Mucosa of descending colon (tissue), 3 donors: Measurements from ENCODE around the gene VPS13C. TPM values are rescaled to one million over a fixed set of nuclear protein-coding genes. Genes with fewer than 3 reads are reported as not detected.

Experiments
- ATAC-seq: fragments of 200-7000 bp; cut with Tn5 transposase; one replicate; pipeline ENCODE4 v1.9.1; 2020; ENCODE audit warnings: mild to moderate bottlenecking, moderate library complexity
- DNase-seq, 3 donors: peaks; one replicate each; pipeline ENCODE4 v3.0.0-alpha.2; 2020
- H3K36me3 ChIP-seq: fragments of 200-600 bp; one replicate; pipeline ENCODE4 v1.8.0; 2021; ENCODE audit warnings: low read depth, mild to moderate bottlenecking
- H3K4me1 ChIP-seq: fragments of 200-600 bp; one replicate; pipeline ENCODE4 v1.8.0; 2021; ENCODE audit warnings: low read depth, mild to moderate bottlenecking
- H3K4me3 ChIP-seq: fragments of 200-600 bp; one replicate; pipeline ENCODE4 v1.8.0; 2021; ENCODE audit warnings: mild to moderate bottlenecking
- H3K9me3 ChIP-seq: fragments of 200-600 bp; one replicate; pipeline ENCODE4 v1.8.0; 2021; ENCODE audit warnings: mild to moderate bottlenecking
- intact Hi-C, 2 donors: fragments of 100-400 bp; cut with DNase I in 1 of 2; cut with micrococcal nuclease in 1 of 2; formaldehyde crosslinking; loops; one replicate each; pipeline versions ENCODE4 v1.11.0 to v1.11.1; 2022; cut with DNase I, micrococcal nuclease
- total RNA-seq, 3 donors: library from RNA; stranded (reverse); fragmentation: NEBNext Ultra II Directional in 2 of 3; extraction: Animal tissue kit (Norgen Biotek cat#: 25700) in 2 of 3; gene quantifications; one replicate each; pipeline versions ENCODE4 v1.2.1 to v1.2.4, GENCODE V29; 2021 to 2023
- TF ChIP-seq, protein P1 (sequence below): fragments of 200-600 bp; IDR thresholded peaks from one replicate; pipeline ENCODE4 v1.8.0; 2022; ENCODE audit warnings: antibody characterized with exemption, mild to moderate bottlenecking
- donor health status: DM: no; HTN: no; CAD: no; lungs with moderate emphysema.
- donor health status: DM: no; HTN: no; CAD: no.
- donor health status: DM: no; HTN: yes; CAD: no.

Gene VPS13C
- total RNA-seq, 3 donors from 2014 or later = 51.0 to 76.1 (median 57.1) TPM

DNA sequence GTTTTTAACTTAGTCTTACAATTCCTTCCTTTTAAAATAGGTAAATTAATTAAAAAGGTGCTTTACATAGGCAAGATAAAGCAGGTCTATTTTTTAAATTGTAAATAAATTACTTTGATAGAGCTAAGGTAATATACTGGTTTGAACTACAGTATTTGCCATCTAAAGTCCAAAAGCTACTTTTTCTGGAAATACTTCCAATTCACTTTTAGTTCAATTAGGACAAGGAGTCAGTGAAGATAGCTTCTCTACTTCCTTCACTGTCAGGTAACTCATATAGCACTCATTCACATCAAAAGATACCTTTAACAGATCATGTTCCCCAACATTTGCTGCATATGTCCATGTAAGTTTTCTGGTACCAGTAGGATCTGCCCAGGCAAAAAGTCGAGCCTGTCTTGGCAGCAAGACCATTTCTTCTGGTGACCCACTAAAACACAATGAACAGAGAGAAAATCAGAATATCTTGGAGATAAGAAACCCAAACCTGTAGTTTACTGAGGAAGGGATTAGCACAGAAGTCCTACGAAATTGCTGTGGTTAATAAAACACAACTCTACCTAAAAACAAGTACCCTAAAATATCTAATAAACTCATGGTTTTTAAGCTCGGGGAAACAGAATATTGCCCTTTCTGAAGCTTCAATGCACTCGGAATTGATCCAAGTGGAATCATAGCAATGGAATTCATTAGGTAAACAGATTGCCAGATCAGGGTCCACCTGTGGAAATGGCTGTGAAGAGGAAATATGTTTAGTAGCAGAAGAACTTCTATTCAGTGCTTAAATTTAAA lies 153.1 kb downstream of the VPS13C start:
- DNase-seq (no peak), ATAC-seq (no peak)
- intact Hi-C loops = no loop called here
- TF ChIP-seq, protein P1, sequence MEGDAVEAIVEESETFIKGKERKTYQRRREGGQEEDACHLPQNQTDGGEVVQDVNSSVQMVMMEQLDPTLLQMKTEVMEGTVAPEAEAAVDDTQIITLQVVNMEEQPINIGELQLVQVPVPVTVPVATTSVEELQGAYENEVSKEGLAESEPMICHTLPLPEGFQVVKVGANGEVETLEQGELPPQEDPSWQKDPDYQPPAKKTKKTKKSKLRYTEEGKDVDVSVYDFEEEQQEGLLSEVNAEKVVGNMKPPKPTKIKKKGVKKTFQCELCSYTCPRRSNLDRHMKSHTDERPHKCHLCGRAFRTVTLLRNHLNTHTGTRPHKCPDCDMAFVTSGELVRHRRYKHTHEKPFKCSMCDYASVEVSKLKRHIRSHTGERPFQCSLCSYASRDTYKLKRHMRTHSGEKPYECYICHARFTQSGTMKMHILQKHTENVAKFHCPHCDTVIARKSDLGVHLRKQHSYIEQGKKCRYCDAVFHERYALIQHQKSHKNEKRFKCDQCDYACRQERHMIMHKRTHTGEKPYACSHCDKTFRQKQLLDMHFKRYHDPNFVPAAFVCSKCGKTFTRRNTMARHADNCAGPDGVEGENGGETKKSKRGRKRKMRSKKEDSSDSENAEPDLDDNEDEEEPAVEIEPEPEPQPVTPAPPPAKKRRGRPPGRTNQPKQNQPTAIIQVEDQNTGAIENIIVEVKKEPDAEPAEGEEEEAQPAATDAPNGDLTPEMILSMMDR = no peak
- Histone ChIP-seq H3K9me3 (peaks cover 3% of the 10 kb centered on the region), H3K4me3 (no peak overlapping the region), H3K36me3 (peaks cover 5% of the 10 kb centered on the region), H3K4me1 (no peaks in the 10 kb centered on the region)

DNA sequence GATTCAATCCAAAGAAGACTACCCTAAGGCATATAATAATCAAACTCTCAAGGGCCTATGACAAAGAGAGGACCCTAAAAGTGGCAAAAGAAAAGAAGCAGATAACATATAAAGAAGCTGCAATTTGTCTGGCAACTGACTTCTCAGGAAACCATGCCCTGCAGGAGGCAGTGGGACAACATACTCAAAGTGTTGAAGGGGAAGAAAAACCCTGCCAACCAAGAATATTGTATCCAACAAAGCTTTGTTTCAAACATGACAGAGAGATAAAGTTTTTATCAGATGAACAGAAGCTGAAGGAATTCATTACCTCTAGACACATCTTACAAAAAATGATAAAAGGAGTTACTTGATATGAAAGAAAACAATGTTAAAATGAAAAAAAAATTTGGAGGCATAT lies 167.1 kb downstream of the VPS13C start:
- intact Hi-C loops = no loop called here
- no peak for DNase-seq
- H3K4me3 ChIP-seq = no peak overlapping the region
- TF ChIP-seq, protein P1 = no peak
- H3K9me3 ChIP-seq = peaks cover 19% of the 10 kb centered on the region
- no peaks in the 10 kb centered on the region for H3K36me3 ChIP-seq
- ATAC-seq = no peak
- H3K4me1 ChIP-seq = no peaks in the 10 kb centered on the region

DNA sequence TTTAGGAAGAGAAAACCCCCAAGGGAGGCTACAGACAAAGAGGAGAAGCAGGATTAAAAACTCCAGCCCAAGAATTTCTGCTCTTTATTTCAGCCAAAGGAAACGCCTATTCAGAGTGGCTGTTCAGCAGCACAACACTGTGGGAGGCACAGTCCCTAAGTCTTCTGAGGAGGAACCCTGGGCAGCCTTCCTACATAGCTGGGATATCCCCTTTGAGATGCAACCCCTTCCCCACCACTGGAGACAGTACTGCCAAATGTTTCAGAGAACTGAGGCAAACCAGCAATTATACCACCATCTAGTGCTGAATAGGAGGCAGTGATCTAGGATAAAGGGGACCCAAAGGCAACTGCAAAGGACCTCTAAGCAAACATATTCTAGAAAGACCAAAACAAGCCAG lies 168.1 kb downstream of the VPS13C start:
- H3K9me3 ChIP-seq = peaks cover 19% of the 10 kb centered on the region
- H3K36me3 ChIP-seq = no peaks in the 10 kb centered on the region
- no peak overlapping the region for H3K4me3 ChIP-seq
- H3K4me1 ChIP-seq = no peaks in the 10 kb centered on the region
- ATAC-seq = no peak
- TF ChIP-seq, protein P1 = no peak
- no peak for DNase-seq
- intact Hi-C loops = no loop called here

DNA sequence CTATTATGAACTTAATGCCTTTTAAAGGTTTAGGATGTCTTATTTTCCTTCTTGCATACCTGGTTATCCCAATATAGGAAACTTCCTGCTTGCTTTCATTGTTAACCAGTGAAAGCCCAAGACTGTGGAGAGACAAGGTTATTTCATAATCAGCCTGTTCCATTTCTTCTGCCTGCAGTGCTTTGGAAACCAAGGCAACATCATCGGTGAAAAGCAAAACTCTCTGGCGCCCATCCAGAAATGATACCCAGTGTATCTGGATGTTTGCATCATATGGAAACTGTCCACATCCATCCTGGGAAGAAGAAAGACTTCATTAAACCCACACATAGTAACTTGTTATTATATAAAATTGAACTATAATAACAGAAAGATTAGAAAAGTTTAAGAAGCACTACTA lies 170.1 kb downstream of the VPS13C start:
- intact Hi-C loops = no loop called here
- no peaks in the 10 kb centered on the region for H3K4me1 ChIP-seq
- ATAC-seq (no peak), DNase-seq (no peak)
- peaks cover 19% of the 10 kb centered on the region for H3K9me3 ChIP-seq
- H3K36me3 ChIP-seq = no peaks in the 10 kb centered on the region
- TF ChIP-seq, protein P1 = no peak
- no peak overlapping the region for H3K4me3 ChIP-seq

DNA sequence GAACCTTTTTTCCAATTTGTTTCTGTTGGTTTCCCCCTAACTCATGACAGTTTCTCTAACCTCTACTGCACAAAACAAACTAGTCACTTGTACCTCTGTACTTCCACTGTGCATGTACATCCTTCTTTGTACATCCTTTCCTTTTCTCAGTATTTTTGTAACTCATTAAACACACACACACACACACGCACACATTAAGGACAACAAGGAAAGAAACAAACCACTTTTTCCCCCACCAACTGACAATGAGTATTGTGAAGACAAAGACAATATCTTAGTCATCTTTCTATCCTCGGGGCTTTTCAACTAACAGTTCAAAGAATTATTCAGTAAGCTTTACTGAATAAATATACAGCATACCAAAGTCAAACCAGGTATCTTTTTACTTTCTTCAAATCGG lies 170.5 kb downstream of the VPS13C start:
- TF ChIP-seq, protein P1 = no peak
- no peaks in the 10 kb centered on the region for H3K4me1 ChIP-seq
- intact Hi-C loops = no loop called here
- DNase-seq (no peak), ATAC-seq (no peak)
- peaks cover 19% of the 10 kb centered on the region for H3K9me3 ChIP-seq
- no peaks in the 10 kb centered on the region for H3K36me3 ChIP-seq
- no peak overlapping the region for H3K4me3 ChIP-seq
